GM19099 (cell line): ENCODE measurements around the gene C22orf42.

Source experiments
- POLR2A ChIP-seq: IDR thresholded peaks from 3 replicates; pipeline ENCODE4 v1.6.1; 2011; ENCODE audit warnings: low read depth; ENCODE audit not compliant: insufficient read length; ENCODE audit errors: extremely low read depth

Gene C22orf42

DNA sequence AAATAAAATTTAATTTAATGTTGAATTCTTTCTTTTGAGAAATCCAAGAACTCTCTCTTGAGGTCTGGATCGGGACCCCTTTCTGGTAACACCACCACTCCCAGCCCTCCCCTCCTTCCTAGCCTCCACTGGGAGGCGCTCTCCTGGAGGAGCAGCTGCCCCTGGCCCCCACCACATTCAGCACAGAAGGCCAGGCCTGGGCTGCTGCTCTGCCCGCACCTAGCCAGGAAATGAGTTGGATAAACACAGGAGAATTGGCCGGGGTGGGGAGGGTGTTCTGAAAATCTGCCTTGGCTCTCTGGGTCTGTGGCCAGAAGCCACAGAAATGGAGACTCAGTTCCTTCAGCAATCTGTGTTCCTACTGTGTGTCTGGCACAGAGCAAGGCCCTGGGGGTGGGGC lies 31.2 kb downstream of the C22orf42 start:
- no peak for TF ChIP-seq POLR2A

DNA sequence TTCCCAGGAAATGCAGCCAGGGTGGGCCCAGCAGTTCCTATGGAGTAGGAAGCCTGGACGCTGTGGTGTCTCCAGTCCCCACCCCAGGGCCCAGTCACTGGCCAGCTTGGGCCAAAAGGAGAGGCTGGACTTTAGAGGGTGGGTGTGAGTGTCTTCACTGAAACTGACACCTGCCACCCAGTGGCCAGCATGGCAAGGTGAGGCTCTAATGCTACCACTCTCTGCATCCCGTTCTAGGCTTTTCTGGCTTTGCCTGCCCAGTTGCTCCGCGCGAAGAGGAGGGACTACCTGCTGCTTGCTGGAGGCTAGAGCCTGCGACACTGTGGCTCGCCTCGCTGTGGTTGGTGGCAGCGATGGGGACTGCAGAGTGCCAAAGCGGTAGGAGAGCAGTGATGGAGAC lies 35.4 kb downstream of the C22orf42 start:
- no peak for TF ChIP-seq POLR2A

- TF ChIP-seq POLR2A = no peak
These were observed 36.2 kb downstream of the C22orf42 start for GRCh38 chr22:32122899-32123298.

GRCh38 chr22:32120603-32121002 lies 38.5 kb downstream of the C22orf42 start:
- no peak for TF ChIP-seq POLR2A

DNA sequence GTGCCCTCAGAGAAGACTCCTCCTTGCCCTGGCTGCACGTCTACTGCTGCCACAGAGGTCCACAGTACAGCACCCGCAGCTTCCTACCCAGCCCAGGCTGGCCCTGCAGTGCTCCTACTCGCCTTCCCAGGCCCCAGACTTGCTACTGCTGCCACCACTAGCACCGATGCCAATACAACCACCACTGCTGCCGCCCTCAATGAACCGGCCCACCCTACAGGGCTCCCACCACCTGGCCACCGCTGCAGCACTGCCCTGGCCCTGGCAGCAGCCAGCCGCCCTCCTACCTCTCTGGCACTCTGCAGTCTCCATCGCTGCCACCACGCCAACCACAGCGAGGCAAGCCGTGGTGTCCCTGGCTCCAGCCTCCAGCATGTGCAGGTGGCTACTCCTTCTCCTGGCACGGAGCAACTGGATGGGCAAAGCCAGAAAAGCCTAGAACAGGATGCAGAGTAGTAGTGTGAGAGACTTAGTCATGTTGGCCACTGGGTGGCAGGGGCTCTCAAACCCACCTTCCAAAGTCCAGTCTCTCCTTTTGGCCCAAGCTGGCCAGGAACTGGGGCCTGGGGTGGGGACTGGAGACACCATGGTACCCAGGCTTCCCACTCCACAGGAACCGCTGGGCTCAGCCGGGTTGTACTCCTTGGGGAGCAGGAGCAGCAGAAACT lies 39.4 kb downstream of the C22orf42 start:
- TF ChIP-seq POLR2A = no peak

DNA sequence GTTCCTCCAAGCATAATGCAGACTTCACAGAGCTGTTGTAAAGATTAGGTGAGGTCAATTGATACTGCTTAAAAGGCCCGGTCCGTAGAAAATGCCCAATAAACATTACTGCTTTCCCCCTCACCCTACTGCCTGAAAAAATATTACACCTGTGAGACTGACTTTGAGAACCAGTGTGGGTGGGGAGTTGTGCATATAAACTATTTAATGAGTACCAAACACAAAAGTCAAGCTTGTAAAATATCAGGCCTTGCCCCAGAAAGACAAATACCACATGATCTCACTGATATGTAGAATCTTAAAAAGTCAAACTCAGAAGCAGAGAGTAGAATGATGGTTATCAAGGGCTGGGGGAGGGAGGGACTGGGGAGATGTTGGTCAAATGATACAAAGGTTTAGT lies 46.7 kb downstream of the C22orf42 start:
- no peak for TF ChIP-seq POLR2A

GRCh38 chr22:32106930-32107329 lies 52.2 kb downstream of the C22orf42 start:
- no peak for TF ChIP-seq POLR2A

DNA sequence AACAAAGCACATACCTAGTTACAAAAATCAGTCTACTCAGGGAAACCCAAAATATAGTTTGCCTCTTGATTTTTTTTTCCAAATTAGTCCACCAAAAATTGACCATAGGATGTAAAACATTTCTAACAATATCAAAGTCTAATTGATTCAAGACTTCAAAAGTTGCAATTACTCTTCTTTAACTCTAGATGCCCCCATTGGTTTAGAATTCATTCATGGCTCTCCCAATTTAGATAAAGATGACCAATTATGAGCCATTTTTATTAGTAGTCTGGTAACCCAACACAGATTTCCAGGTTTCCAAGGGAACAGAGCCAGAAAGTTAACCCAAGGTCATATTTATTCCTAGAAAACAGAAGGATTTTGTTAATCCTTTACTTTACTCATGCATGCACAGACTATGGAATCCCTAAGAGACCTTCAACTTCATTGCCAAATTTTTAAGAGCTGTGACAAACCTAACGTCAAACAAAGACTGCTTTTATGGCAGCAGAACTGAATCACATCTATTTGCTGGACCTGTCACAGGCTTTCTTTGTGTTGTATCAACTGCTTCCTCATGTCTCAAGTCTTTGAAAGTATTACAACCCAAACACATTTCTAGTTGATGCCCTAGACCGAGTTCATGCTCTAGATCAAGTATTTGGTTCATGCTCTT lies 55.3 kb downstream of the C22orf42 start:
- no peak for TF ChIP-seq POLR2A

GRCh38 chr22:32100711-32101110 lies 58.4 kb downstream of the C22orf42 start:
- no peak for TF ChIP-seq POLR2A
